CD4-positive, CD25-positive, alpha-beta regulatory T cell (primary cell): ENCODE measurements around the gene PIK3R2. TPM values are rescaled to one million over a fixed set of nuclear protein-coding genes. Genes with fewer than 3 reads are reported as not detected.
"Not testable (repeated sequence)": the region's sequence is repeated elsewhere in the genome, so short reads cannot be mapped to it uniquely, and the experiment has no call there.

Source experiments
- ATAC-seq, 2 donors: fragments of 150-1000 bp; cut with Tn5 transposase; one replicate each; pipeline ENCODE4 v1.10.0; 2021; ENCODE audit warnings: low read depth in 2 of 2, moderate number of reproducible peaks in 2 of 2, moderate library complexity in 1 of 2
- DNase-seq, 3 donors: peaks; one replicate each; pipeline versions ENCODE4 v3.0.0 to v3.0.0-alpha.2; 2012 to 2022; ENCODE audit warnings: mixed read lengths in 1 of 3
- H3K27ac ChIP-seq: one replicate; pipeline ENCODE4 v1.7.0; 2013; ENCODE audit warnings: mild to moderate bottlenecking, low read length; ENCODE audit not compliant: insufficient read depth, poor library complexity, severe bottlenecking
- H3K27me3 ChIP-seq: one replicate; pipeline ENCODE4 v1.7.0; 2013; ENCODE audit warnings: low read length; ENCODE audit not compliant: control insufficient read depth, insufficient read depth
- H3K36me3 ChIP-seq: one replicate; pipeline ENCODE4 v1.7.0; 2013; ENCODE audit warnings: mild to moderate bottlenecking, low read length, moderate library complexity; ENCODE audit not compliant: control insufficient read depth, insufficient read depth
- H3K4me1 ChIP-seq: 2 replicates; pipeline ENCODE4 v1.7.0; 2013; ENCODE audit warnings: mild to moderate bottlenecking, low read length; ENCODE audit not compliant: insufficient read depth, control insufficient read depth, poor library complexity, severe bottlenecking
- H3K4me3 ChIP-seq: one replicate; pipeline ENCODE4 v1.7.0; 2013; ENCODE audit warnings: low read depth, mild to moderate bottlenecking, low read length, moderate library complexity
- H3K9me3 ChIP-seq, 2 experiments: 1 replicate in 1 of 2; 2 replicates in 1 of 2; pipeline ENCODE4 v1.7.0; 2013; ENCODE audit warnings: low read length in 2 of 2, mild to moderate bottlenecking in 1 of 2, moderate library complexity in 1 of 2; ENCODE audit not compliant: control insufficient read depth in 2 of 2
- H3K27ac Mint-ChIP-seq, 3 donors: one replicate each; pipeline ENCODE4 v1.8.0; 2020 to 2022; ENCODE audit warnings: mild to moderate bottlenecking in 3 of 3, mixed read lengths in 3 of 3, moderate library complexity in 2 of 3
- H3K27me3 Mint-ChIP-seq: one replicate; pipeline ENCODE4 v1.8.0; 2022; ENCODE audit warnings: mild to moderate bottlenecking, mixed read lengths
- H3K36me3 Mint-ChIP-seq: one replicate; pipeline ENCODE4 v1.8.0; 2020; ENCODE audit warnings: mixed read lengths
- H3K4me1 Mint-ChIP-seq, 4 donors: one replicate each; pipeline ENCODE4 v1.8.0; 2020 to 2022; ENCODE audit warnings: mixed read lengths in 4 of 4, mild to moderate bottlenecking in 1 of 4
- H3K4me3 Mint-ChIP-seq, 4 donors: one replicate each; pipeline ENCODE4 v1.8.0; 2020 to 2022; ENCODE audit warnings: mild to moderate bottlenecking in 4 of 4, mixed read lengths in 4 of 4, moderate library complexity in 3 of 4
- H3K9me3 Mint-ChIP-seq, 7 donors: one replicate each; pipeline ENCODE4 v1.8.0; 2020 to 2022; ENCODE audit warnings: mixed read lengths in 7 of 7, mild to moderate bottlenecking in 3 of 7, moderate library complexity in 2 of 7
- polyA plus RNA-seq, 4 donors: library from polyadenylated mRNA; unstranded; fragments of 300-500 nt; fragmentation: Illumina TruSeq; gene quantifications; one replicate each; pipeline ENCODE4 v1.2.3, GENCODE V29; 2021
- total RNA-seq: library from RNA; stranded (reverse); gene quantifications from one replicate; pipeline ENCODE4 v1.2.3, GENCODE V29; 2022

PIK3R2 gene
- total and polyA plus RNA-seq, 5 donors from 2014 or later, result 0.42 to 9.4 (median 3.2) TPM

DNA sequence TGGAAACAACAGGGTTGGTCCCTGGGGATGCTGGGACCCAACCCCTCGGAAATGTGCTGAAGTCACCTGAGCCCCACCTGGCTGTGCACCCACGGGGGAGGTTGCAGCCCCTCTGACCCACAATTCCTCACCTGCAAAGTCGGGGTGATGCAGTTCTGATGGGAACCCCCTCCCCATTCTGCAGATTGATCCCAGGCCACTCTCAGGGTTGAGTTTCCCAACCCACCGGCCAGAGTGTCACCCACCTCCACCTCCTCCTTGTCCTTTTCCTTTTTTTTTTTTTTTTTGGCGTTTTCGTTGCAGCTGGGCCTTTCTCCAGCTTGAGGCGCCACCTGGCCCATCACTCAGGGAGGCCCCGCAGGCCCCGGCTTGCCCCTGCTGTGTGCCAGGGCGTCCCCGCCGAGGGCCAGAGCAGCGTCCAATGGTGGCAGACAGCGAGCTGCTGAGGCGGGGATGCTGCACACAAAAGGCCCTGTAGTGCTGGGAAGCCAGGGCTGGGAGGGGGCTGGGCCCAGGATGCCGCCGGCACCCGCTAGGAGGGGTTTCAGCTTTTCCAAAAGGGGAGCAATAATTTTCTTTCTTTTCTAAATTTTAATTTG is 4.6 kb downstream of the PIK3R2 start:
- Mint-ChIP-seq H3K9me3 (peaks cover 0 to 3% (median 0%) of the 10 kb centered on the region in 7 donors), H3K4me1 (peaks cover 0 to 25% (median 8%) of the 10 kb centered on the region in 4 donors), H3K27ac (no peak overlapping the region), H3K36me3 (peaks cover 3% of the 10 kb centered on the region), H3K27me3 (peaks cover 4% of the 10 kb centered on the region), H3K4me3 (no peak overlapping the region)
- Histone ChIP-seq H3K36me3 (no peaks in the 10 kb centered on the region), H3K4me3 (no peak overlapping the region), H3K9me3 (no peaks in the 10 kb centered on the region), H3K27me3 (no peaks in the 10 kb centered on the region), H3K27ac (no peak overlapping the region), H3K4me1 (peaks cover 23% of the 10 kb centered on the region)
- no peak for ATAC-seq
- no peak for DNase-seq

DNA sequence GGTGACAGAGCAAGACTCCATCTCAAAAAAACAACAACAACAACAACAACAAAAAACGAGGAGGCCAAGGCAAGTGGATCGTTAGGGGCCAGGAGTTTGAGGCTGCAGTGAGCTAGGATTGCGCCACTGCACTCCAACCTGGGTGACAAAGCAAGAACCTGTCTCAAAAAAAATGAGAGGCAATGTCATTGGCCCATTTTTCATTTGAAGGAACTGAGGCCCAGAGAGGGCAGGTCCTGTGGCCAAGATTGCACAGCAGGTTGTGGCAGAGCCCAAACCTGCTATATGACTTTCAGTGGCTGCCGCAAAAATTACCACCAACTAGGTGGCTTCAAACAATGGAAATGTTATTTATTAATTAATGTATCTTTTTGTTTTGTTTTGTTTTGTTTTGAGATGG is 5.5 kb downstream of the PIK3R2 start:
- no peak overlapping the region for H3K27ac Mint-ChIP-seq
- peak overlapping the region in 1 of 4 donors; percentile 61 for H3K4me3 Mint-ChIP-seq
- peaks cover 8% of the 10 kb centered on the region for H3K36me3 ChIP-seq
- no peak for DNase-seq
- no peaks in the 10 kb centered on the region for H3K9me3 ChIP-seq
- no peaks in the 10 kb centered on the region for H3K27me3 Mint-ChIP-seq
- no peak overlapping the region for H3K27ac ChIP-seq
- no peaks in the 10 kb centered on the region for H3K27me3 ChIP-seq
- no peak overlapping the region for H3K4me3 ChIP-seq
- peaks cover 19% of the 10 kb centered on the region for H3K4me1 ChIP-seq
- H3K4me1 Mint-ChIP-seq, result peaks cover 0 to 23% (median 7%) of the 10 kb centered on the region in 4 donors
- peaks cover 3% of the 10 kb centered on the region for H3K36me3 Mint-ChIP-seq
- H3K9me3 Mint-ChIP-seq, result peaks cover 0 to 3% (median 0%) of the 10 kb centered on the region in 7 donors
- no peak for ATAC-seq

DNA sequence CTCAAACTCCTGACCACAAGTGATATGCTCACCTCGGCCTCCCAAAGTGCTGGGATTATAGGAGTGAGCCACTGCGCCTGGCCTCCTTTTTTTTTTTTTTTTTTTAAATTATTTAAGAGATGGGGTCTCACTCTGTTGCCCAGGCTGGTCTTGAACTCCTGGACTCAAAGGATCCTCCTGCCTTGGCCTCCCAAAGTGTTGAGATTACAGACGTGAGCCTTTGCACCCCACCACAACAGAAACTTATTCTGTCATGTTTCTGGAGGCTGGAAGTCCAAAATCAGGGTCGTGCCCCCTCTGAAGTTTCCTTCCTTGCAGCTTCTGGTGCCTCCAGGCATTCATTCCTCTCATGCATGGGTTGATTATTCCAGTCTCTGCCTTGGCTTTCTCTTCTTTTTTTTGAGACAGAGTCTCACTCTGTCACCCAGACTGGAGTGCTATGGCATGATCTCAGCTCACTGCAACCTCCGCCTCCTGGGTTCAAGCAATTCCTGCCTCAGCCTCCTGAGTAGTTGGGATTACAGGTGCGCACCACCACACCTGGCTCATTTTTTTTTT is 6.2 kb downstream of the PIK3R2 start:
- not testable (repeated sequence) for ATAC-seq, H3K36me3 Mint-ChIP-seq, DNase-seq, H3K36me3 ChIP-seq, H3K27ac ChIP-seq, H3K27me3 ChIP-seq, H3K4me3 ChIP-seq, H3K9me3 Mint-ChIP-seq, H3K27me3 Mint-ChIP-seq, H3K9me3 ChIP-seq
- H3K4me1 Mint-ChIP-seq, result peaks cover 0 to 18% (median 4%) of the 10 kb centered on the region in 4 donors
- H3K27ac Mint-ChIP-seq, result peak overlapping the region in 1 of 3 donors; percentile 5
- H3K4me1 ChIP-seq, result peaks cover 13% of the 10 kb centered on the region
- peak overlapping the region in 1 of 4 donors; percentile 61 for H3K4me3 Mint-ChIP-seq

DNA sequence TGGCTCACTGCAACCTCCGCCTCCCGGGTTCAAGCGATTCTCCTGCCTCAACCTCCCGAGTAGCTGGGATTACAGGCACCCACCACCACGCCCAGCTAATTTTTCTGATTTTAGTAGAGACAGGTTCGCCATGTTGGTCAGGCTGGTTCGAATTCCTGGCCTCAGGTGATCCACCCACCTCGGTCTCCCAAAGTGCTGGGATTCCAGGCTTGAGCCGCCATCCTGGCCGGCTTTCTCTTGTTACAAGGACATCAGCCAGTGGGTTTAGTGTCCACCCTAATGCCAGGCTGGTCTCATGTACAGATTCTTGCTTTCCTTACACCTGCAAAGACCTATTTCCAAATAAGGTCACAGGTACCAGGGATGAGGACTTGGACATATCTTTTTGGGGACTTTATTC is 6.8 kb downstream of the PIK3R2 start:
- Mint-ChIP-seq H3K4me3 (peak overlapping the region in 2 of 4 donors; percentile 15 to 82), H3K4me1 (peaks cover 0 to 13% (median 0%) of the 10 kb centered on the region in 4 donors), H3K9me3 (peaks cover 0 to 3% (median 0%) of the 10 kb centered on the region in 7 donors), H3K27me3 (no peaks in the 10 kb centered on the region), H3K36me3 (peaks cover 3% of the 10 kb centered on the region), H3K27ac (peak overlapping the region in 2 of 3 donors; percentile 51 to 82)
- no peak for ATAC-seq
- Histone ChIP-seq H3K4me3 (no peak overlapping the region), H3K36me3 (peaks cover 9% of the 10 kb centered on the region), H3K27ac (no peak overlapping the region), H3K4me1 (peaks cover 9% of the 10 kb centered on the region), H3K27me3 (no peaks in the 10 kb centered on the region), H3K9me3 (no peaks in the 10 kb centered on the region)
- no peak for DNase-seq

DNA sequence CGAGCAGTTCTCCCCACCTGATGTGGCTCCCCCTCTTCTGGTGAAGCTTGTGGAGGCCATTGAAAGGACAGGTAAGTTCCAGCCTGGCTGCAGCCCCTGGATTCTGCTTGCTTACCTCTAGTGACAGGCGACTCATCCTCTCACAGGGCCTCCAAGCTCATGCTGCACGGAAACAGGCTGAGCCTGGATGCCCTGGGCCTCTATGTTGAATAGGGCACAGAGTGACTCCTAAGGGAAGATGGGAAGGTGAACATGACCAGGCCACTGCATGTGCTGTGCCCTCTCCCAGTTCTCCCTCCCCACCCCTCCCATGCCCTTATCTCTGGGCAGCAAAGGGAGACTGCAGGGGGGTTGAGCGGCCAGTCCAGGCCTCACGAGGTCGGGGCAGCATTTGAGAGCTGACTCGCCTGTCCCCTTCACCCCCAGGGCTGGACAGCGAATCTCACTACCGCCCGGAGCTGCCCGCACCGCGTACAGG is 7.6 kb downstream of the PIK3R2 start:
- peak overlapping the region; percentile 23 for H3K27ac ChIP-seq
- Mint-ChIP-seq H3K27me3 (no peaks in the 10 kb centered on the region), H3K4me3 (peak overlapping the region; percentile 64 to 82 (median 74)), H3K4me1 (peaks cover 0 to 13% (median 0%) of the 10 kb centered on the region in 4 donors), H3K9me3 (peaks cover 0 to 2% (median 0%) of the 10 kb centered on the region in 7 donors), H3K27ac (peak overlapping the region in 2 of 3 donors; percentile 51 to 82), H3K36me3 (peaks cover 3% of the 10 kb centered on the region)
- peaks cover 9% of the 10 kb centered on the region for H3K4me1 ChIP-seq
- no peaks in the 10 kb centered on the region for H3K27me3 ChIP-seq
- DNase-seq, result no peak
- no peak overlapping the region for H3K4me3 ChIP-seq
- H3K9me3 ChIP-seq, result no peaks in the 10 kb centered on the region
- no peak for ATAC-seq
- peaks cover 9% of the 10 kb centered on the region for H3K36me3 ChIP-seq

DNA sequence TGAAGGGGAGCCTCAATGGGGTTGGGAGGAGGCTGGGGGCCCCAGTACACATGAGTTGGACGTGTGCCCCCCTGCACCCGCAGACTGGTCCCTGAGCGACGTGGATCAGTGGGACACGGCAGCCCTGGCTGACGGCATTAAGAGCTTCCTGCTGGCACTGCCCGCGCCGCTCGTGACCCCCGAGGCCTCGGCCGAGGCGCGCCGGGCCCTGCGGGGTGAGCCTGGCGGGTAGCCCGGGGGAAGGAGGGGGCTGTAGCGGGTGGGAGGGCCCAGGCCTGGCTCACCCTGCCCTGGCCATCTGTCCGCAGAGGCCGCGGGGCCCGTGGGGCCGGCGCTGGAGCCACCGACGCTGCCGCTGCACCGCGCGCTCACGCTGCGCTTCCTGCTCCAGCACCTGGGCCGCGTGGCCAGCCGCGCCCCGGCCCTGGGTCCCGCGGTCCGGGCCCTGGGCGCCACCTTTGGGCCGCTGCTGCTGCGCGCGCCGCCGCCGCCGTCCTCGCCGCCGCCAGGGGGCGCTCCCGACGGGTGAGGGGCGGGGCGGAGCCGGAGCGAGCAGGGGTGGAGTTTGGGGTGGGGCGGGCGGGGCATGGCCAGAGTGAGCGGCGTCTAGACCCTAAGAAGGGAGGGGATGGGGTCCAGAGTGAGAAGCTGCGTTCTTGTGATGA is 8.1 kb downstream of the PIK3R2 start:
- Mint-ChIP-seq H3K9me3 (peaks cover 0 to 2% (median 0%) of the 10 kb centered on the region in 7 donors), H3K4me1 (peaks cover 0 to 13% (median 0%) of the 10 kb centered on the region in 4 donors), H3K4me3 (peak overlapping the region; percentile 64 to 82 (median 74)), H3K36me3 (peaks cover 9% of the 10 kb centered on the region), H3K27me3 (no peaks in the 10 kb centered on the region), H3K27ac (no peak overlapping the region)
- no peaks in the 10 kb centered on the region for H3K27me3 ChIP-seq
- H3K4me3 ChIP-seq, result peak overlapping the region; percentile 41
- H3K27ac ChIP-seq, result peak overlapping the region; percentile 23
- peaks cover 9% of the 10 kb centered on the region for H3K36me3 ChIP-seq
- H3K9me3 ChIP-seq, result no peaks in the 10 kb centered on the region
- peaks cover 9% of the 10 kb centered on the region for H3K4me1 ChIP-seq
- peak; percentile 75 to 82 (median 76) for DNase-seq
- ATAC-seq, result peak; percentile 93 to 94

DNA sequence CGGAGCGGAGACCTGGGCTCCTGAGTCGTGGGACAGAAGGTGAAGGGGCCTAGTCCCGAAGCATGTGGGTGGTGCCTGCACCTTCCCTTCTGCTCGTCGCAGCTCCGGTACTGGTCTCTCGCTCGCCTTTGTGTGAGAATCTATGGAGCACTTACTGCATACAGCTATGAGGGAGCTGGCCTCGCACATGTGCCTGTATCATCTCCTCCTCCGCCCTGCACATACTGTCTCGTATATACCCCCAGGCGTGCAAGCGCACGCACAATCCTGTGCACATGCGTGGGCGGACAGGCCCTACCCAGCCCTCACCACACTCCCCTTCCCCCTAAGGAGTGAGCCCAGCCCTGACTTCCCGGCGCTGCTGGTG is 8.7 kb downstream of the PIK3R2 start:
- Mint-ChIP-seq H3K27ac (no peak overlapping the region), H3K9me3 (peaks cover 0 to 2% (median 0%) of the 10 kb centered on the region in 7 donors), H3K4me1 (peaks cover 0 to 8% (median 0%) of the 10 kb centered on the region in 4 donors), H3K27me3 (no peaks in the 10 kb centered on the region), H3K36me3 (peaks cover 10% of the 10 kb centered on the region), H3K4me3 (peak overlapping the region in 2 of 4 donors; percentile 44 to 48)
- ATAC-seq (no peak), DNase-seq (no peak)
- H3K27me3 ChIP-seq, result no peaks in the 10 kb centered on the region
- peaks cover 9% of the 10 kb centered on the region for H3K4me1 ChIP-seq
- H3K4me3 ChIP-seq, result peak overlapping the region; percentile 41
- peaks cover 9% of the 10 kb centered on the region for H3K36me3 ChIP-seq
- no peaks in the 10 kb centered on the region for H3K9me3 ChIP-seq
- no peak overlapping the region for H3K27ac ChIP-seq
